NCI-H2227 (cell line): Measurements from ENCODE around the gene SAE1.
"Not testable (repeated sequence)": the region's sequence is repeated elsewhere in the genome, so short reads cannot be mapped to it uniquely, and the experiment has no call there.

ENCODE experiments used
- DNase-seq: peaks from one replicate; lab custom pipeline; 2025; ENCODE audit not compliant: unreplicated experiment; lab: John Stamatoyannopoulos, UW

SAE1 gene

GRCh38 chr19:47130589-47131227 is at the start of gene SAE1:
SAE1 (plus strand) TSS chr19:47130835; CDS start chr19:47130931, 96 bp downstream.
- DNase-seq = peak; percentile 98

GRCh38 chr19:47081095-47081494 is 49.5 kb upstream of the SAE1 start:
- no peak for DNase-seq

- no peak for DNase-seq
These were observed 48.1 kb upstream of the SAE1 start for GRCh38 chr19:47082493-47082892.

GRCh38 chr19:47084879-47085439 is 45.7 kb upstream of the SAE1 start:
- no peak for DNase-seq

- no peak for DNase-seq
These were observed 44.4 kb upstream of the SAE1 start for GRCh38 chr19:47086280-47086679.

- no peak for DNase-seq
These were observed 40.8 kb upstream of the SAE1 start for GRCh38 chr19:47089767-47090350.

GRCh38 chr19:47093254-47093653 is 37.4 kb upstream of the SAE1 start:
- no peak for DNase-seq

- no peak for DNase-seq
These were observed 36.8 kb upstream of the SAE1 start for GRCh38 chr19:47093841-47094240.

- DNase-seq = no peak
These were observed 35.8 kb upstream of the SAE1 start for GRCh38 chr19:47094557-47095475.

GRCh38 chr19:47095476-47096099 is 35.0 kb upstream of the SAE1 start:
- no peak for DNase-seq

- no peak for DNase-seq
These were observed 34.4 kb upstream of the SAE1 start for GRCh38 chr19:47096100-47096704.

GRCh38 chr19:47096721-47097120 is 33.9 kb upstream of the SAE1 start:
- DNase-seq = no peak

GRCh38 chr19:47097396-47098201 is 33.0 kb upstream of the SAE1 start:
- no peak for DNase-seq

GRCh38 chr19:47098608-47099007 is 32.0 kb upstream of the SAE1 start:
- DNase-seq = no peak

GRCh38 chr19:47099576-47100050 is 31.0 kb upstream of the SAE1 start:
- DNase-seq = peak; percentile 53

- peak; percentile 26 for DNase-seq
These were observed 30.3 kb upstream of the SAE1 start for GRCh38 chr19:47100290-47100689.

- not testable (repeated sequence) for DNase-seq
These were observed 29.5 kb upstream of the SAE1 start for GRCh38 chr19:47101116-47101515.

- no peak for DNase-seq
These were observed 28.1 kb upstream of the SAE1 start for GRCh38 chr19:47102346-47103060.

GRCh38 chr19:47104680-47105079 is 26.0 kb upstream of the SAE1 start:
- no peak for DNase-seq
